Measurements from ENCODE around the gene GALNT14.
"Not testable (repeated sequence)": the region's sequence is repeated elsewhere in the genome, so short reads cannot be mapped to it uniquely, and the experiment has no call there.

The GALNT14 gene

DNA sequence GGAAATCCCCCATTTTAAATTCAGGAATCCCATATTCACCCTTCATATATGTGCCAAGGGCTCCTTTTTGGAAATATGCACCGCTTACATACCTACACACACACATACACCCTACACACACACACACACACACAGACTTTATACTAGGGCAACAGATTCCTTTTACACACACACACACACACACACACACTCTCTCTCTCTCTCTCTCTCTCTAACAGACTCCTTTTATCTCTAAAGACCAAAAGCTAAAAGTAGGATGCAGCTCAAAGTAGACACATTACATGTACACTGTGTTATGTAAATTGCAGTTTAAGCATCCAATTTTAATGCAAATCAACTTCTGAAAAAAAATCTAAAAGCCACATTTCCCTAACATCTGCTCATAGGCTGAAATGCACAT is 200.0 kb downstream of the GALNT14 start:
- DNase-seq (ENCODE audit: low spot score) = no peak

DNA sequence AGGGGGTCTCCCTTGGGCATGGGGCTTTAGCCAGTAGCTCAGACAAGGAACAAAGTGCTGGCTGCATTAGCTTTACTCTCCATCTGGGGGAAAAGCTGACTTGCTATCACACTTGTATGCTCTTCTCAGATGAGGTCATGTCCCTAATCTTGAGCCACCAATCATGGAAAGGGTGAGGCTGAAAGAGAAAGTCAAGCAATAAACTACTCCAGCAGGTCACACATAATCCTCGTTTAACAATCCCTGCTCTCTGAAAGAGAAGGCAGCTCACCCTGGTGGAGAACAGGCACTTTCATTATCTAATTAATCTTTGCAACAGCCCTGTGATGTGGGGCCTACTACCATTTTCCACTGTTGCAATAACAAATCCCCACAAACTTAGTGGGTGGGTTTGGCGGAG is 201.3 kb downstream of the GALNT14 start:
- no peak for DNase-seq (ENCODE audit: low spot score)

DNA sequence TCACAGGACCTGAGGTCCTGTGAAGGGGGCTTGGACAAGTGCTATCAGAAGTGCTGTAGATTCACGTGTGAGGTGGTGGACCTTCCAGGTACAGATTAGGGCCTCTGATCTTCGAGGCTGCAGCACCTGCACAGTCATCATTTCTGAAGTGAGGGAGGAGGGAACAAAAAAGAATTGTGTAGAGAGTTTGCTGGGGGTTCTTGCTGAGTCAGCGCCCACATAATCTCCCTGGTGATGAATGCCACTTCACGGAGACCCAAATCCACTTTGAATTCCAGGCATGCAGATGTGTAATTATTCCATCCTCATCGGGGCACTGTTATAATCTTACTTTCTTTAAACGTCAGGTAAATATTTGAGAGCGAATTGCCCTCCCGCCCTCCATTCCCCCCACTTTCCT is 202.4 kb downstream of the GALNT14 start:
- no peak for DNase-seq (ENCODE audit: low spot score)

DNA sequence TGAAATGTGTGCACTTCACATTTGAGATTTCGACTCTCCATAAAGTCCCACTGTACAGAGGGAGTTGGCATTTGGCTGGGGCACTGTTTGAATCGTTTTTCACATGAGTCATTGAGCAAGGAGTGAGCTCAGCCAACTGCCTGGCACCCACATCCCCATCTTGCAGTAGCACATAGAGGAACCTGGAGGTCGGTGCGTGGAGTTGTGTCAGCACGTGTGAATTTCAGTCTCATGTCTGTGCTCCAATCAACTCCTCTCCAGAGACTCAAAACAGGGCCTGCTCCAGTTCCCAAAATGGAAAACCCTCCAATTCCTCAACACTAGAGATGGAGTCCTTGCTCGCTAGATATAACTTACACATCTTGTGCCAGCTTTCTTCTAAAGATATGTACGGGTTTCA is 204.2 kb downstream of the GALNT14 start:
- no peak for DNase-seq (ENCODE audit: low spot score)

DNA sequence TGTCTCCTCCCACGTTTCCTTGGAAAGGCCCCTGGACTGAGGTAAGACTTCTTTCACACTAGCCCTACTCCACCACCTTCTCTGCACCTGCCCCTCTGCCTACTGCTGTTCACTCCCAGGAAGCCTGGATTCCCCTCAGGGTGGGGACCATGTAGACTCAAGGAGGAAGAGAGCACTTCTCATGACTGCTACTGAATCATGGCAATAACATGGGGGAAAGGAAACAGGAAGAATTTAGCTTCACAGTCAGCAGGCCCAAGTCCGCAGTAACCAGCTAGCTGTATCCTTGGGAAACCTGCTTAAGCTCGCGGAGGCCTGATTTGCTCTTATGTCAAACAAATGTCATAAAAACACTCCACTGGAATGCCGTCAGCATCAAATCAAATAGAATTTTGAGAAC is 204.7 kb downstream of the GALNT14 start:
- no peak for DNase-seq (ENCODE audit: low spot score)

DNA sequence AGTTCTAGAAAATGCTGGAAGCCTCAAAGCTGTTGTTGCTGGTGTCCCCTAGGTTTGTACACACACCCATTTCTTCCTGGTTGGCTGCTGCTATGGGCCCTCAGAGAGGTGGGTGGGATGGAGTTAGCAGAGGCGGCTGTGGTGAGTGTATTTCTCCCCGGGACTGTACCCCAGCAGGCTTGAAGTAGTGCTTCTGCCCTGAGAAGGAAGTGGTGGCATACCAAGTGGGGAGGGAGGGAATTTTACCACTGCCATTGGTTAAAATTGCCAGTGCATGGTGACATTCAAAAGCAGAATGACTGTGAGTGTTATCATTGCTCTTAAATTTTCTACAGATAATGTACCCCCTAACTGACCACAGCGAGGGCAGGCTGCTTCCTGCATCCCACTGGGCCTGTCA is 205.4 kb downstream of the GALNT14 start:
- no peak for DNase-seq (ENCODE audit: low spot score)

DNA sequence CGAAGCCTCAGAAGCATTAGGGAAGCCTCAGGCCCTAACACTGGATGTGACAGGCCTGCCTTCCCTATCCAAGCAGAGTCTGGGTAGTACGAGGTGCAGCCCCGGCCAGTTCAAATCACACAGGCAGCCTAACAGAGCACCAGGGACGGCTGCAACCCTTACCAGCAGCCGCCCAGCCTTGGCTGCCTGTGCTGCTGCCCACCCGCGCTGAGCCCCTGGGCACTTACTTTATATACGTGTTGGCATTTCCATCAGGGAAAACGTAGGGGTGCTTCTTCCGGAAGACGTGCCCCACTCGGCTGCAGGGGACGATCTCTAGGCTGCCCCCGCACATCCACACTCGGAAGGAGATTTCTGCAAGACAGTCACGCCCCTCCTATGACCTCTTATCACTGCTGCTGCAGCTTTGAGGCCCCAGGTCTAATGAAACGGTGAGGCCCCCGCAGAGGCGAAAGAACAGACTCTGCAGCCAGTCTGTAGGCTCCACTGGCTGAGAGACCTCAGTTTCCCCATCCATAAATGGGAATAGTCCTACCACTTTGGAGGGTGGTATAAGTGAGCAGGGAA is 206.3 kb downstream of the GALNT14 start:
- no peak for DNase-seq (ENCODE audit: low spot score)

DNA sequence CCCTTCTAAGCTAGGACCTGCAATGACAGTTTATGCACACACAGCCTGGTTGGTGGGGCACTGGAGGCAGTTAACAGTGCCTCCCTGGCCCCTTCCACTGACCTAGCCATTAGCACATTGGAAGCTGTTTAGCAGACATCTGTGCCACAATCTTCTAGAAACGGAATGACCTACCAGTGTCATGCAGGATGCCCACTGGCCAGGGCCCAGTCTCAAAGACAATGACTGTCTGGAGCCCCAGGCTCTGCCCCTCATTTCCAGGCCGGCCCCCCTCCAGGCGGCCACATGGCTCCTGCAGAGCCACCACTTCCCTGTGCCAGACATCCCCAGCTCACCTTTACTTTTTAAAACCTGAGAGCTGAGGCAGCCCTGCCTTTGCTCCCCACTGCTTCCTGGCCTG is 207.5 kb downstream of the GALNT14 start:
- DNase-seq (ENCODE audit: low spot score) = no peak

DNA sequence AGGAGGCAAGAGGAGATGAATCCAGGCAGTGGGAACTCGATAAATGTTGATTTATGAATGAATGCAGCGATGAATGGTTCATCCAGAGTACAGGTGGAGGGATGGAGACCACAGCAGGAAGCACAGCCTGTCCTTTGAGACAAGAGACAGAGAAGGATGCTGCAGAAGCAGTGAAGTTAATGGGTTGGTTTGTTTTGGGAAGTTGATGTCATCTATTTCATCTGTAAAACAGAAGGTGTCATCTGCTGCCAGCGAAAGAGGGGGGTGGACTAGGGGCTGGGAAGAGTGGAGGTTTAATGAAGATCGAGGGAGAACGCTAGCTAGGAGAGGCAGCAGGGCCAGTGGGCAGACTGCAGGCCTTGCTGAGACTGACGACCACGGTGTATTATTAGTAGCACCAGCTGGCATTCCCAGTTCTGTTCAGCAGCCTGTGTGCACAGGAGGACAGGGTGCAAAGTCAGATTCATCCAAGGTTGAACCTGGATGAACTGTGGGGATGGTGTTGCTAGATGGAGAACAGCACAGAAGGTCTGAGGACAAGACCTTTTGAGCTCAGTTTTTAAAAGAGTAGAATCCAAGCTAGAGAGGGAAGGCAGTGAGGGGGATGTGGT is 210.7 kb downstream of the GALNT14 start:
- no peak for DNase-seq (ENCODE audit: low spot score)

DNA sequence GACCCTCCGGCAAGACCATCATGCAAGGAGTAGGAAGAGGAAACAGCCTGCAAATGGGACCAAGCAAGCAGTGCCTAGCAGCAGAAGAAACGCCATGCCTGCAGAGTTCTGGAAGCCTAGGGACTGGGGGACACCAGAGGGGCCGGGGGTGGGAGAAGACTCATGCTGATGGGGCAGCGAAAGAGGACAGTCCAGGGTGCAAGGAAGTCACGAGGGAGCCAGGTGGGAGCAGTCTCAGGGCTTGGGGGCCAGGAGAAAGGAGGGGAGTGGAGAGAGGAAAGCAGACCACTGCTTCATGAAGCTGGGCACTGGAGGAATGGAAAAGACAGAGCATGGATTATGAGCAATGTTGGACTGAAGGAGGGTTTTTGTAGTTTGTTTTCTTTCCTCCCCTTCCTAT is 211.6 kb downstream of the GALNT14 start:
- DNase-seq (ENCODE audit: low spot score) = no peak

DNA sequence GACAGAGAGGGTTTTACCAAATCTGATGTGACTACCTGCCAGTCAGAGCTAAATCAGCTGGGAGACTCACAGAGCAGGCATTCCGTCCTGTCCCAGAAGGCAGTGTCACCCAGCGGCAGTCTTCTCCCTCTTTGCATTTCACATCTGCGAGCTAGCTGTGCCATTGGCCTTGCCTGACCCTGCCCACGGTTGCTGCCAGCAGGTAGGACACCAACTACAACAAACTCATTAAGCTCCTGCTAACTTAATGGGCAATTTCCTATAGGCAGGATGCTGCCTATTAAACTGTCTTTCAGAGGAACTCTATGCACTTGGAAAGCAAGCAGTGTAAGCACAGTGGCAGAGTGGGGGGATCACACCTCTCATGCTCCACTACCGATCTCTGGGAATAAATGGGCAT is 214.6 kb downstream of the GALNT14 start:
- no peak for DNase-seq (ENCODE audit: low spot score)

DNA sequence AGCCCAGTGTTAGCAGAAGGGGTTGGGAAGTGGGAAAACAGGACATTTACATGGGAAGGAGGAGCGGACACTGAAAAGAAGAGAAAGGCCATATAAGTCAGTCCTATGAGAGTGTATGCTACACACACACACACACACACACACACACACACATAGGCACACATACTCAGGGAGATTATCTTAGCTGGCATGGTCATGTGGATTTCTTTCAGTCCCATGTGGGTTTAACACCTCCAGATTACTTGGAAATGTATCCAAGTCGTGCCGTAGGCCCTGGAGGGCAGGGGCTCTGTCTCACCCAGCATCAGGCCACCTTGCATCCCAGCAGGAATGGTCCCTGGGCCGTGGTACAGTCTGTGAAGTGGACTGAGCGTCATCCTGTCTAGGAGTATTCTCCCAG is 217.7 kb downstream of the GALNT14 start:
- no peak for DNase-seq (ENCODE audit: low spot score)

DNA sequence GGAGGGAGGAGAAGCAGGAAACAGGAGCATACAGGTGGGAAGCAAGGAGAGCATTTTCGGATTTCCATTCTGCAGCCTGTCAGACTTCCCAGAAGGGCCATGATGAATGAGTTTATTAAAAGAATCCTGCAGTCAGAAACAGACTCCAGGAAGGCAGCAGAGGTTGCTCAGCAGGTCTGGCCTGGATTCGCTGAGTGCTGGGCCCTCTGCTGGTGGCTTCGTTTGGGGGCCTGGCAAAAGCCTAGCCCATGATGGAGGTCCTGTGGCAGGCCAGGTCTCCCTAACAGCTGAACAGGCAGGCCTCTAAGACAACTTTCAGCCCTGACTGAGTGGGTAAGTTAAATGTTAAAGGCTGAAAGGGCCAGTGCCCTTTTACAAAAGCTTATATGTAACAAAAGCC is 222.8 kb downstream of the GALNT14 start:
- DNase-seq (ENCODE audit: low spot score) = no peak

DNA sequence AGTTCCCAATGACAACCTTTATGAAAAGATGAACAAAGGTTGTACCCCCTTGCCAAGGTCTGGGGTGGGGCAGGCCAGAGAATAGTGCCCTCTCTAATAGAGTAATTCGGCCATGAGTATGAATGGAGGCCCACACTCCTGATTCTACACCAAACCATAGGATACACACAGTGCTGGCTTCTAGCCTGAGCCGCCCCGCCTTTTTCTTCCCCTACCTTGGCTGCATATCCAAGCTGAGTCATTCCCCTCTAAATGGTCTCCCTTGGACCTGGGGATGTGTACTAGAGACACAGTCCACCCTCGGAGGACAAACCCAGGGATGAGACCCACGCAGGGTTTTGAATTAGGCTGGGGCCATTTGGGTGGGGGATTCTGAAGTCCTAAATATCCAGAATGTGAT is 223.8 kb downstream of the GALNT14 start:
- no peak for DNase-seq (ENCODE audit: low spot score)

DNA sequence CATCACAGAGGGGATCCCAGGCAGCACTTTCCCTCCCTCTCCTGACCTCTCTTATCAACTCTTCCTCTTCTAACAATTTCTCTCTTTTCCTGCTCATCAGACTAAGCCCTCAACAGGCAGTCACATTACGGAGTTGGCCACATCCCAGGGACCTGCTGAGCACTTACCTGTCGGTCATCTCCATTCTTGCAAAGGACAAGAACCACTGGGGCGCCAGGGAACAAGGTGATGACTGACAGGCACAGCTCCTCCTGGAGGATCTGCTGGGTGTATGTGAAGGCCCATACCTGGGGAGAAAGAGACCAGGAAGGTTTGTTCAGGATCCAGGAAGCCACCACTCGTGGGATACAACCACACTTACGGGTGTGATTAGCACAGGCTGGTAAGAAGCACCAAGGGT is 226.2 kb downstream of the GALNT14 start:
- no peak for DNase-seq (ENCODE audit: low spot score)

DNA sequence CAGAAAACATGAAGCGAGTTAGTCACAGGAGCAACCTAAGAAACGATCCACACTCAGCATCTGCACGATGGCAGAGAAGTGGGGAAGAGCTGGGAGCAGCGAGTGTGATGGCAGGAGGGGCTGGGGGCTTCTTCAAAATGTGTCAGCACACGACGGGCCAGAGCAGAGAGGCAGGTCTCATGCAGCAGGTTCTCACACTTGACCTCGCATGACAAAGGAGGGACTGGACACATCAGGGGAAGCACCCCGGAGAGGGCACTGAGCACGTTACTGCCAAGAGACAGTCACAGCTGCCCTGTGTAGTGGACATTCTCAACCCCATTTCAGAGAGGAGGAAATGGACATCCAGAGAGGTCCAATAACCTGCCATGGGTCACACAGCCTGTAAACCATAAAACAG is 226.9 kb downstream of the GALNT14 start:
- DNase-seq (ENCODE audit: low spot score) = no peak

DNA sequence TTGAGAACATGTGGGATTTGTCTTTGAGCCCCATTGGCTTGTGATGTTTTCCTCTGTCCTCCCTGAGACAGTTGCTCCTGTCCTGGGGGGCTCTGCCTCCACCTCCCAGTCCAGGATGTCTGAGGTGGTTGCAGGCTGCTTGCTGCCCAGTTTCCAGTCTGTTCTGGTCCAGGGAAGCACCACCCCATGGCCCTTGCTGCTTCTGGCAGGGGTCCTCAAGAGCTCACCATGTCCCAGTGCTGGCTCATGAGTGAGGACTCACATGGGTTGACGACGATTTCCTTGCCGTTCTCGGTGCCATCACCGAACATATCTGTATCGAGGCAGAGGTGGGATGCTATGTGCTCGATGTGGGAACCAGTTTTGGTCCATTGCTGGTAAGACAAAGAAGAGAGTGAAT is 227.6 kb downstream of the GALNT14 start:
- no peak for DNase-seq (ENCODE audit: low spot score)

DNA sequence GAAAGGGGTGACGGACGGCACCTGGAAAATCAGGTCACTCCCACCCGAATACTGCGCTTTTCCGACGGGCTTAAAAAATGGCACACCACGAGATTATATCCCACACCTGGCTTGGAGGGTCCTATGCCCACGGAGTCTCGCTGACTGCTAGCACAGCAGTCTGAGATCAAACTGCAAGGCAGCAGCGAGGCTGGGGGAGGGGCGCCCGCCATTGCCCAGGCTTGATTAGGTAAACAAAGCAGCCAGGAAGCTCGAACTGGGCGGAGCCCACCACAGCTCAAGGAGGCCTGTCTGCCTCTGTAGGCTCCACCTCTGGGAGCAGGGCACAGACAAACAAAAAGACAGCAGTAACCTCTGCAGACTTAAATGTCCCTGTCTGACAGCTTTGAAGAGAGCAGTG is 233.8 kb downstream of the GALNT14 start:
- not testable (repeated sequence) for DNase-seq (ENCODE audit: low spot score)

DNA sequence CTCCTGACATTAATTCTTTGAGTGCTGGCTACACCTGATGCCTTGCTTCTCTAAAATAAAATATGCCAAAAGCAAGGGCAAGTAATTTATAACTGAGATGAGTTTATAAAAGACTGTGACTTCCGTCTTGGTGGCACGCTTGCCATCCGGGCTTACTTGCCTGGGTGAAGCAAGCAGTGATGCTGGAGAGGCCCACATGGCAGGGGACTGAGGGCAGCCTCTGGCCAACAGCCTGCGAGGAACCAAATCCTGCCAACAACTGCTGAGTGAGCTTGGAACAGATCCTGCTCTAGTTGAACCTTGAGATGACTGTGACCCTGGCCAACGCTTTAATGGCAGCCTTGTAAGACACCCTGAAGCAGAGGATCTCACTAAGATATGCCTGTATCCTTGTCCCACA is 234.9 kb downstream of the GALNT14 start:
- no peak for DNase-seq (ENCODE audit: low spot score)

DNA sequence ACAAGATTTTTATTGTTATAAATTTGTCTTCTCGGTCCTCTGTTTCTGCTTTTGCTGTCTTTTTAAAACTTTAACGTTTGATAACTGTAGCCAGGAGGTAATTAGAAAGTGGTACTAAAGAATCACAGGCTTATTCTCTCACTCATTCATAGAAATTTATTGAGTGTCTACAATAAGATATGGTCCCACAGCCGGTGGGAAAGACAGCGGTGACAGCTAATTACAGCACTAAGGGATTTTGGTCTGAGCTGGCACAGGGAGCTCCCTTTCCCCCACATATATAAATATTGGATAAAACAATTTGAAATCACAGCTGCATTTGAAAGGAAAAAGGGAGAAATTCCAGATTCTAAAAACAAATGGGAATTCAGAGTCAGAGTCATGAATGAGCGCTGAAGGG is 237.9 kb downstream of the GALNT14 start:
- DNase-seq (ENCODE audit: low spot score) = no peak

DNA sequence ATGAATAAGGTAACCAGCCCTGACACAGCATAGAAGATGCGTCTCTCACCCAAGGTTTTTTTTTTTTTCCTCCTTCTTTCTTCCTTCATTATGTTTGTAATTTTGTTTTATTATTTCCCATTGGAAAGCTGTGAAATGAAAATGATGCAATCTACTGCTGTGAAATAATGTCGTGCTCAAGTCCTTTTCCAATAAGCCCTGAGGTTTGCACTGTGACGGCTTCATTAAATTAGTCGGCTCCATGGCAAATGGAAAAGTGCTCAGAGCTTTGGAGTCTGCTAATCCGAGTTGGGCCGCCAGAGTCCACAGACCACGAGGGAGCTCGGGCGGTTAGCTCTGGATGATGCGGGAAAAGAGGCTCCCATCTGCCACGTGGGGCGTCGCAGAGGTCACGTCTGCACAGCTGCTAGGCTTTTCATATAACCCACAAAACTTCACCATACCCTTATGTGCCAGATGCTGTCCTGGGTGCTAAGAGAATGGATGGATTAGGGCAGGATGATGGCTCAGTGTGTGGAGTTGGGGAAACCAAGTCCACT is 238.7 kb downstream of the GALNT14 start:
- no peak for DNase-seq (ENCODE audit: low spot score)

DNA sequence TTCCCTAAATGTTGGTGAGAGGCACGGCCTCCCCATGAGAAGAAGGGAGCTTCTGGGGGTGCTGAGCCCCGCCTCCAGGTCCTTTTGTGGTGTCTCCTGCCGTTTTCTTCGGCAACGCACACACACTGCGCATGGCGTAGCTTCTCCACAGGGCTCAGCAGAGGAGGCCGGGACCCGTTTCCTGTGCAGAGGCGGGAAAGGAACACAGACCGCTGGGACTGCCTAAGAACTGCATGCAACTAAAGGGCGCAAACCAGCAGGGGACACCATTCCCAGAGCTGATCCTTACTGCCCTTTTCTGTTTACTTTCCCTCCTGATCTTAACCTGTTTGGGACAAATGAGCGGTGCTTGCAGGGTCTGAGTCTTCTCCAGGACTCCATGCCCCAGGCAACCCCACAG is 240.7 kb downstream of the GALNT14 start:
- no peak for DNase-seq (ENCODE audit: low spot score)

DNA sequence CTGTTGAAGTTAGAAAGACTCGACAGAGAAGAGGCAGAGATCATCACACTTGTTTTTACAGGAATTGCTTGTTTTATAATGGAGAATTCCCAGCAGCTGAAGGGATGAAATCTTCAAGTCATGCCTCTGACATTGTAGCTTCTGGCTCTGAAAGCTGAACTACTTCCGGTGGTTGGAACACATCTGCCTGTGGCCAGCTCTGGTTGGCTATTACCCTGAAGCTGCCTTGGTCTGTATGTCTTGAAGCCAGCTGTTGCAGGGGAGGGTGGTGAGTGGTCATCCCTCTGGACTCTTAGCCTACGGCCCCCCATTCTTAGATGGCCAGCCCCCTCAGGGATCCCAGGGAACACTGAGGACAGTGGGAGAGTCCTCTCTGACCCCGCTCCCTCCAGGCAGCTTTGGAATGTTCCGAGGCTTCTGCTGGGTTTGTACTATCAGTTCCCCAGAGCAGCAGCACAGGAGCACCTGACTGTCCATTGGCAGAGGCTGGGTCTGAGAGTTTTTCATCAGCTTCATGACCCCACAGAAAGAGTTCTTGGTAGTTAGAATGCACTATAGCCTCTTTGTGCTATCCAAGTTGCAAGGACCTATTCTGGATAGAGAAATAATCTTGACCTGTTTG is 243.6 kb downstream of the GALNT14 start:
- DNase-seq (ENCODE audit: low spot score) = no peak

All from AG08396 (cell line).